Epidermal melanocyte (primary cell): ENCODE data around the gene MPI.
A peak's percentile ranks its signal among the peaks of the same experiment; 100 is the strongest.
"Not testable (repeated sequence)": the region's sequence is repeated elsewhere in the genome, so short reads cannot be mapped to it uniquely, and the experiment has no call there.

Experiments used
- DNase-seq: peaks from one replicate; pipeline ENCODE4 v3.0.0; 2011; ENCODE audit warnings: low spot score; ENCODE audit not compliant: insufficient read length

Gene MPI

GRCh38 chr15:74863239-74864056 lies 26.4 kb upstream of the MPI start:
- DNase-seq, result no peak

- no peak for DNase-seq
Observed at GRCh38 chr15:74864296-74864695, 25.5 kb upstream of the MPI start.

GRCh38 chr15:74865316-74865715 lies 24.5 kb upstream of the MPI start:
- DNase-seq, result no peak

GRCh38 chr15:74866090-74866489 lies 23.8 kb upstream of the MPI start:
- DNase-seq, result no peak

- no peak for DNase-seq
Observed at GRCh38 chr15:74867466-74868038, 22.3 kb upstream of the MPI start.

- no peak for DNase-seq
Observed at GRCh38 chr15:74868059-74868458, 21.8 kb upstream of the MPI start.

GRCh38 chr15:74869372-74869725 lies 20.5 kb upstream of the MPI start:
- no peak for DNase-seq

- peak; percentile 45 for DNase-seq
Observed at GRCh38 chr15:74869726-74870407, 20.0 kb upstream of the MPI start.

- DNase-seq, result no peak
Observed at GRCh38 chr15:74870436-74871215, 19.2 kb upstream of the MPI start.

- no peak for DNase-seq
Observed at GRCh38 chr15:74872702-74873035, 17.2 kb upstream of the MPI start.

GRCh38 chr15:74873036-74873755 lies 16.6 kb upstream of the MPI start, which contains the start of gene SCAMP2:
Gene SCAMP2, minus strand, starts transcription at chr15:74873365. Its CDS starts 110 bp downstream, at chr15:74873255.
- peak; percentile 99 for DNase-seq

GRCh38 chr15:74873756-74874424 lies 16.0 kb upstream of the MPI start:
- no peak for DNase-seq

GRCh38 chr15:74878273-74878672 lies 11.6 kb upstream of the MPI start:
- no peak for DNase-seq

- DNase-seq, result no peak
Observed at GRCh38 chr15:74882528-74882927, 7.3 kb upstream of the MPI start.

- no peak for DNase-seq
Observed at GRCh38 chr15:74884428-74885223, 5.2 kb upstream of the MPI start.

GRCh38 chr15:74885461-74885860 lies 4.4 kb upstream of the MPI start:
- DNase-seq, result no peak

GRCh38 chr15:74887537-74888193 lies 2.2 kb upstream of the MPI start:
- DNase-seq, result not testable (repeated sequence)

GRCh38 chr15:74888716-74889115 lies 1.1 kb upstream of the MPI start:
- DNase-seq, result no peak

- DNase-seq, result no peak
Observed at GRCh38 chr15:74889390-74889882, 406 bp upstream of the MPI start.
